A549 (cell line): ENCODE data around the gene S100A7A.

Source experiments
- KDM1A ChIP-seq: fragments of 200-600 bp; sonication (generic); IDR thresholded peaks from 2 replicates; pipeline ENCODE4 v1.6.1; 2016; ENCODE audit warnings: low read depth, mild to moderate bottlenecking
- POLR2A ChIP-seq: IDR thresholded peaks from 2 replicates; pipeline ENCODE4 v1.6.1; 2012; ENCODE audit warnings: mild to moderate bottlenecking, low read length
- POLR2AphosphoS2 ChIP-seq: conservative IDR thresholded peaks from 2 replicates; pipeline ENCODE4 v1.6.1; 2012; ENCODE audit warnings: low read length, improper control_type of control experiment, inconsistent platforms
- RNF2 ChIP-seq: fragments of 200-600 bp; sonication (generic); IDR thresholded peaks from 2 replicates; pipeline ENCODE4 v1.6.1; 2016; ENCODE audit warnings: low read depth, mild to moderate bottlenecking, antibody characterized with exemption, moderate library complexity, borderline replicate concordance
- TF ChIP-seq, protein P1 (sequence below): fragments of >200 bp; sonication (Bioruptor Twin); formaldehyde crosslinking; IDR thresholded peaks from 3 replicates; pipeline ENCODE4 v1.5.1; 2016

DNA sequence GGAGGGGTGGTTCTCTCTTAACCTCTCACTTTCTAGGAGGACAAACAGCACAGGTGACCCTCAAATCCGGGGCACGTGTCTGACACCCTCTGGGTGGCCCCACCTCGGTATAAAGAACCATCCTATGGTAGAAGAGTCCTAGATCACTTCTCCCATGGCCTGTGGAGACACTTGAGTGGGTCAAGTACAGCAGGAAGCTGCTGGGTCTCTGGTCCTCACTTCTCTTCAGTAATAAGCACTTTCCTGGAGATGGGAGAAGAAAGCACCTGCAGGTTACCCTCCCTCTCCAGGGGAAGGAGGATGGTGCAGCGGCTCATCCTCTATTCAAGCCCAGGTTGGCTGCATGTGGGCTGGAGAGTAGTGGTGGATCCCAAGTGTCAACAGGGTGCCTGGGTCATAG, 27.2 kb downstream of the S100A7A start:
- TF ChIP-seq RNF2: no peak
- TF ChIP-seq, protein P1, sequence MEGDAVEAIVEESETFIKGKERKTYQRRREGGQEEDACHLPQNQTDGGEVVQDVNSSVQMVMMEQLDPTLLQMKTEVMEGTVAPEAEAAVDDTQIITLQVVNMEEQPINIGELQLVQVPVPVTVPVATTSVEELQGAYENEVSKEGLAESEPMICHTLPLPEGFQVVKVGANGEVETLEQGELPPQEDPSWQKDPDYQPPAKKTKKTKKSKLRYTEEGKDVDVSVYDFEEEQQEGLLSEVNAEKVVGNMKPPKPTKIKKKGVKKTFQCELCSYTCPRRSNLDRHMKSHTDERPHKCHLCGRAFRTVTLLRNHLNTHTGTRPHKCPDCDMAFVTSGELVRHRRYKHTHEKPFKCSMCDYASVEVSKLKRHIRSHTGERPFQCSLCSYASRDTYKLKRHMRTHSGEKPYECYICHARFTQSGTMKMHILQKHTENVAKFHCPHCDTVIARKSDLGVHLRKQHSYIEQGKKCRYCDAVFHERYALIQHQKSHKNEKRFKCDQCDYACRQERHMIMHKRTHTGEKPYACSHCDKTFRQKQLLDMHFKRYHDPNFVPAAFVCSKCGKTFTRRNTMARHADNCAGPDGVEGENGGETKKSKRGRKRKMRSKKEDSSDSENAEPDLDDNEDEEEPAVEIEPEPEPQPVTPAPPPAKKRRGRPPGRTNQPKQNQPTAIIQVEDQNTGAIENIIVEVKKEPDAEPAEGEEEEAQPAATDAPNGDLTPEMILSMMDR: no peak
- TF ChIP-seq POLR2A: no peak
- no peak for TF ChIP-seq POLR2AphosphoS2
- no peak for TF ChIP-seq KDM1A
